KMS-11 (cell line): ENCODE measurements around the gene RBM34.
"Not testable (repeated sequence)": the region's sequence is repeated elsewhere in the genome, so short reads cannot be mapped to it uniquely, and the experiment has no call there.

Source experiments
- H2AFZ ChIP-seq: fragments of 200-600 bp; sonication (generic); 2 replicates; pipeline ENCODE4 v1.6.1; 2016; ENCODE audit warnings: antibody characterized with exemption, mixed run types, low read depth
- H3K27ac ChIP-seq: fragments of 200-600 bp; sonication (generic); 2 replicates; pipeline ENCODE4 v1.6.1; 2016; ENCODE audit warnings: mild to moderate bottlenecking, mixed run types
- H3K27me3 ChIP-seq: fragments of 200-600 bp; sonication (generic); 2 replicates; pipeline ENCODE4 v1.6.1; 2017; ENCODE audit warnings: mild to moderate bottlenecking, low read depth, mixed run types, moderate library complexity; ENCODE audit not compliant: insufficient read depth
- H3K36me3 ChIP-seq: fragments of 200-600 bp; sonication (generic); 2 replicates; pipeline ENCODE4 v1.6.1; 2017; ENCODE audit warnings: mild to moderate bottlenecking, mixed run types; ENCODE audit not compliant: insufficient read depth
- H3K4me1 ChIP-seq: fragments of 200-600 bp; sonication (generic); 2 replicates; pipeline ENCODE4 v1.6.1; 2016; ENCODE audit warnings: mild to moderate bottlenecking, low read depth, mixed run types; ENCODE audit not compliant: poor library complexity, severe bottlenecking
- H3K4me2 ChIP-seq: fragments of 200-600 bp; sonication (generic); 2 replicates; pipeline ENCODE4 v1.7.0; 2016; ENCODE audit warnings: mild to moderate bottlenecking, mixed run types
- H3K4me3 ChIP-seq: fragments of 200-600 bp; sonication (generic); IDR thresholded peaks from 2 replicates; pipeline ENCODE4 v1.6.1; 2017; ENCODE audit warnings: low read depth, low read length, mixed read lengths; ENCODE audit not compliant: insufficient read depth
- H3K79me2 ChIP-seq: fragments of 200-600 bp; sonication (generic); 2 replicates; pipeline ENCODE4 v1.6.1; 2016; ENCODE audit warnings: low read depth, mixed run types; ENCODE audit not compliant: insufficient read depth
- H3K9ac ChIP-seq: fragments of 200-600 bp; sonication (generic); 2 replicates; pipeline ENCODE4 v1.6.1; 2016; ENCODE audit warnings: mild to moderate bottlenecking, mixed run types
- H4K20me1 ChIP-seq: fragments of 200-600 bp; sonication (generic); 2 replicates; pipeline ENCODE4 v1.6.1; 2016; ENCODE audit warnings: mild to moderate bottlenecking, mixed run types; ENCODE audit not compliant: insufficient read depth
- TF ChIP-seq, protein P1 (sequence below): fragments of 200-600 bp; sonication (generic); conservative IDR thresholded peaks from 2 replicates; pipeline ENCODE4 v1.6.1; 2017; ENCODE audit warnings: low read depth, mild to moderate bottlenecking, antibody characterized with exemption, low read length, moderate library complexity, mixed read lengths

The RBM34 gene

DNA sequence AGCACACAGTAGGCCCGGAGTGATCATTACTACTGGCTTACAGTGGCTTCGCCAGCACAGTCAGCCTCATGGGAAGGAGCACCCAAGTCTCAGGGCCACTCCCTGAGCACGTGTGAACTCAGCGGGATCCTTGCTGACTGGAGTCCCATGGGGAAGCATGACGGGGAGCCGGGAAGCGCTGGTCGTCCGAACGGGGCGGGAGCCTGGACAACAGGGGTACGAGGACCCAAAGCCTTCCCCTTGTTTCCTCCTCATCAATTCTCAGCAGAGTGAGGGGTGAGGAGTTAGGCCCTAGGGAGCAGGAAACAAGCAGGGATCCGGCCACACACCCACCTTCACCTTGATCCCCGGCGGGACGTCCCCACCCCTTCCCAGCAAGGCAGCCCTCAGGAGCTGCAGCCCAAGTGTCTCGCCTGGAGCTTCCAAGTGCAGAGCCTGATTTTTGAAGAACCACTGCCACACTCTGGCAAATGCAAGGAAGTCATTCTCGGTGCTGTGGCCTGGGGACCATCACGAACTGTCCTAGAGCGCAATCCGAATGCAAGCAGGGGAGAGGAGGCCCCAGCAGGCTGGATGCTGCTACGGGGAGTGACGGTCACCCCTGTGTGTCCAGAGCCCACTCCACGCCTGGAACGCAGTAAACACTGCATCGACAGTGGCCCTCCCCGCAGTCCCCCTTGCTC, 67.9 kb downstream of the RBM34 start:
- Histone ChIP-seq H3K4me3 (no peak overlapping the region), H4K20me1 (no peaks in the 10 kb centered on the region), H3K4me1 (peaks cover 14% of the 10 kb centered on the region), H2AFZ (peak overlapping the region; percentile 21; the same call in 1 of the 2 replicates), H3K4me2 (peak overlapping the region; percentile 41; the same call in 1 of the 2 replicates), H3K27me3 (no peaks in the 10 kb centered on the region), H3K79me2 (no peaks in the 10 kb centered on the region), H3K27ac (no peak overlapping the region), H3K36me3 (no peaks in the 10 kb centered on the region), H3K9ac (no peak overlapping the region)
- TF ChIP-seq, protein P1, sequence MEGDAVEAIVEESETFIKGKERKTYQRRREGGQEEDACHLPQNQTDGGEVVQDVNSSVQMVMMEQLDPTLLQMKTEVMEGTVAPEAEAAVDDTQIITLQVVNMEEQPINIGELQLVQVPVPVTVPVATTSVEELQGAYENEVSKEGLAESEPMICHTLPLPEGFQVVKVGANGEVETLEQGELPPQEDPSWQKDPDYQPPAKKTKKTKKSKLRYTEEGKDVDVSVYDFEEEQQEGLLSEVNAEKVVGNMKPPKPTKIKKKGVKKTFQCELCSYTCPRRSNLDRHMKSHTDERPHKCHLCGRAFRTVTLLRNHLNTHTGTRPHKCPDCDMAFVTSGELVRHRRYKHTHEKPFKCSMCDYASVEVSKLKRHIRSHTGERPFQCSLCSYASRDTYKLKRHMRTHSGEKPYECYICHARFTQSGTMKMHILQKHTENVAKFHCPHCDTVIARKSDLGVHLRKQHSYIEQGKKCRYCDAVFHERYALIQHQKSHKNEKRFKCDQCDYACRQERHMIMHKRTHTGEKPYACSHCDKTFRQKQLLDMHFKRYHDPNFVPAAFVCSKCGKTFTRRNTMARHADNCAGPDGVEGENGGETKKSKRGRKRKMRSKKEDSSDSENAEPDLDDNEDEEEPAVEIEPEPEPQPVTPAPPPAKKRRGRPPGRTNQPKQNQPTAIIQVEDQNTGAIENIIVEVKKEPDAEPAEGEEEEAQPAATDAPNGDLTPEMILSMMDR, result no peak

DNA sequence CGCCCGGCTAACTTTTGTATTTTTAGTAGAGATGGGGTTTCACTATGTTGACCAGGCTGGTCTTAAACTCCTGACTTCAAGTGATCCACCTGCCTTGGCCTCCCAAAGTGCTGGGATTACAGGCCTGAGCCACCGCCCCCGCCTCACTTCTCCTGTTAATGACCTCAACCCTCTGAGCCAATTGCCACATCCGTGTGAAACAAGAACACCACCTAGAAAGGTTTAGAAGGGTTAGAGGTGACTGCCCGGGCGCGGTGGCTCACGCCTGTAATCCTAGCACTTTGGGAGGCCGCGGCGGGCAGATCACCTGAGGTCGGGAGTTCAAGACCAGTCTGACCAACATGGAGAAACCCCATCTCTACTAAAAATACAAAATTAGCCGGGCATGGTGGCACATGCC, 68.6 kb downstream of the RBM34 start:
- H3K4me1 ChIP-seq, result peaks cover 14% of the 10 kb centered on the region
- H3K27me3 ChIP-seq, H3K4me3 ChIP-seq, H3K27ac ChIP-seq, H4K20me1 ChIP-seq, H3K79me2 ChIP-seq, H3K36me3 ChIP-seq, H3K9ac ChIP-seq, H3K4me2 ChIP-seq, H2AFZ ChIP-seq: not testable (repeated sequence)

DNA sequence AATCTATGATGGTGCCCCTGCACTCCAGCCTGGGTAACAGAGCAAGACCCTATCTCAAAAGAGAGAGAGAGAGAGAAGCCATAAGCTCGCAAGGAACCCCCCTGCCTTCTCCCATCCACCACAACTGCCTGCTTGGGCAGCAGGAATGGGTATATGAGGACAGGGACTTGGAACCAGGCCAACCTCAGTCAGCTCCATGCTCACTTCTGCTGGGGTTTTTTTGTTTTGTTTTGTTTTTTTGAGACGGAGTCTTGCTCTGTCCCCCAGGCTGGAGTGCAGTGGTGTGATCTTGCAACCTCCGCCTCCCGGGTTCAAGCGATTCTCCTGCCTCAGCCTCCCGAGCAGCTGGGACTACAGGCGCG, 69.0 kb downstream of the RBM34 start:
- H3K4me1 ChIP-seq, result peaks cover 14% of the 10 kb centered on the region
- not testable (repeated sequence) for H3K27ac ChIP-seq, H4K20me1 ChIP-seq, H3K79me2 ChIP-seq, H3K4me3 ChIP-seq, H3K27me3 ChIP-seq, H3K9ac ChIP-seq, H3K4me2 ChIP-seq, H3K36me3 ChIP-seq, H2AFZ ChIP-seq

DNA sequence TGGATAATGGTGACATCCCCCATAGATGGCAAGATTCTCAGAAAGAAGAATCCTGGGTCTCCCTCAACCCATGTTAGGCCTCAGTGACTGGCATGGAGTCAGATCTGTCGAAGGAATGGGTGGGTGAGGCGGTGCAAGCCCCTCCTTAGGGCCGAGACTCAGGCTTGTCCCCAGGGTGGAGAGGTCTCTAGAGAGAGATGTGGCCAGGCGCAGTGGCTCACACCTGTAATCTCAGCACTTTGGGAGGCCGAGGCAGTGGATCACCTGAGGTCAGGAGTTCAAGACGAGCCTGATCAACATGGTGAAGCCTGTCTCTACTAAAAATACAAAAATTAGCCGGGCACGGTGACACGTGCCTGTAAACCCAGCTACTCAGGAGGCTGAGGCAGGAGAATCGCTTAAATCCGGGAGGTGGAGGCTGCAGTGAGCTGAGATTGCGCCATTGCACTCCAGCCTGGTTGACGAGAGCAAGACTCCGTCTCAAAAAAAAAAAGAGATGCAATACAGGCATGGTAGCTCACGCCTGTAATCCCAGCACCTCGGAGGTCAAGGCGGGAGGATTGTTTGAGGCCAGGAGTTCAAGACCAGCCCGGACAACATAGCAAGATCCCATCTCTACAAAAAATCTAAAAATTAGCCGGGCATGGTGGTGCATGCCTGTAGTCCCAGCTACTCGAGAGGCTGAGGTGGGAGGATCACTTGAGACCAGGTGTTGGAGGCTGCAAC, 69.6 kb downstream of the RBM34 start:
- not testable (repeated sequence) for H3K27ac ChIP-seq, H3K9ac ChIP-seq, H3K36me3 ChIP-seq, H3K4me3 ChIP-seq, H4K20me1 ChIP-seq, H3K4me2 ChIP-seq, H3K27me3 ChIP-seq, H2AFZ ChIP-seq, H3K79me2 ChIP-seq
- H3K4me1 ChIP-seq, result peaks cover 14% of the 10 kb centered on the region

DNA sequence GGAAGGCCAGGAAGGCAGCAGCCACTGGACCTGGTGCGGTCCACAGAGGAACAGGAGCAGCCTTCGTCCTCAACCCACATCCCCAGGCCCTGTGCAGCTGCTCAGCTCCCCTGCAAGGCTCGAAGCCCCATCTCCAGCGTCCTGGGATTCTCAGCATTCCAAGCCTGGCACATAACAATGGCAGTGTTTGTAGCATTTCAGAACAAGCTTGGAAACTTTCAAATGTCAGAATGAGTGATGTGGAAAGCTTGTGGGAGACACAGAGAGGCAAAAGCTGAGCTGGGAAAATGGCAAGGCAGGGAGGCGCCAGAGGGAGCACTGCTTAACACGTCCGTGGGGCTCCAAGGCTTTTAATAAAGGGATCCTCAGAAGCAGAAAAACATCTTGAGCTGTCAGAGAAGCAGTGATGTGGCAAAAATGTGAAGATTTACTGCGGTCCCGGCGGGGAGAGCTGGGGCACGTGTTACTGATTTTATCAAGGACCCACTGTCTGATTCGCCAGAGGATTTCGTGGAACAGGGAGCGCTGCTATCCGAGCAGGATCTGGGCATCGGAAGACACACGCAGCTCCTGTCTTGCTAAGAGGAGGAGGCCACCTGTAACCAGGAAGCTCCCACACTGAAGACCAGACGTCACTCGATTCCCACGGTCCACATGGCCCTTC, 70.5 kb downstream of the RBM34 start:
- no peak overlapping the region; the same call in 1 of the 2 replicates for H3K4me2 ChIP-seq
- H3K4me1 ChIP-seq, result peaks cover 16% of the 10 kb centered on the region
- H3K27ac ChIP-seq, result no peak overlapping the region
- H4K20me1 ChIP-seq, result no peaks in the 10 kb centered on the region
- no peak overlapping the region for H2AFZ ChIP-seq
- H3K27me3 ChIP-seq, result no peaks in the 10 kb centered on the region
- H3K9ac ChIP-seq, result no peak overlapping the region
- TF ChIP-seq, protein P1, result no peak
- no peak overlapping the region for H3K4me3 ChIP-seq
- no peaks in the 10 kb centered on the region for H3K79me2 ChIP-seq
- H3K36me3 ChIP-seq, result no peaks in the 10 kb centered on the region
